Subcutaneous adipose tissue (tissue), 4 donors: Measurements from ENCODE around the gene MCM9. TPM values are rescaled to one million over a fixed set of nuclear protein-coding genes. Genes with fewer than 3 reads are reported as not detected.

Experiments
- total RNA-seq, 4 donors: library from RNA; depleted of rRNA; stranded (reverse); fragments of >200 nt; gene quantifications; one replicate each; pipeline ENCODE4 v1.1.0, GENCODE V29; 2016
- TF ChIP-seq, protein P1 (sequence below): fragments of 450-650 bp; IDR thresholded peaks from one replicate; pipeline ENCODE4 v1.5.1; 2016; ENCODE audit warnings: low read depth, mild to moderate bottlenecking, control low read depth, antibody characterized with exemption, moderate library complexity

Gene MCM9
- total RNA-seq, 4 donors from 2014 or later = 14.1 to 26.4 (median 16.3) TPM

DNA sequence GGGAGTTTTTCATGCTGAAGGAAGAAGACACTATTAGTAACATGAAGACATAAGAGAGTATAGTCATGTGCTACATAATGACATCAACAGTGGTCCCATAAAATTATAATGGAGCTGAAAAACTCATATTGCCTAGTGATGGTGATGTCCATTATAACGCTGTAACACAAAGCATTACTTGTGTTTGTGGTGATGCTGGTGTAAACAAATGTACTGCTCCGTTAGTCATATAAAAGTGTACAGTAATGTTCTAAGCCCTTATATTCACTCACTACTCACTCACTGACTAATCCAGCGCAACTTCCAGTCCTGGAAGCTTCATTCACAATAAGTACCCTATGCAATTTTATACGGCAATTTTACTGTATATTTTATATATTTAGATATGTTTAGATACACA lies 67.8 kb downstream of the MCM9 start:
- TF ChIP-seq, protein P1, sequence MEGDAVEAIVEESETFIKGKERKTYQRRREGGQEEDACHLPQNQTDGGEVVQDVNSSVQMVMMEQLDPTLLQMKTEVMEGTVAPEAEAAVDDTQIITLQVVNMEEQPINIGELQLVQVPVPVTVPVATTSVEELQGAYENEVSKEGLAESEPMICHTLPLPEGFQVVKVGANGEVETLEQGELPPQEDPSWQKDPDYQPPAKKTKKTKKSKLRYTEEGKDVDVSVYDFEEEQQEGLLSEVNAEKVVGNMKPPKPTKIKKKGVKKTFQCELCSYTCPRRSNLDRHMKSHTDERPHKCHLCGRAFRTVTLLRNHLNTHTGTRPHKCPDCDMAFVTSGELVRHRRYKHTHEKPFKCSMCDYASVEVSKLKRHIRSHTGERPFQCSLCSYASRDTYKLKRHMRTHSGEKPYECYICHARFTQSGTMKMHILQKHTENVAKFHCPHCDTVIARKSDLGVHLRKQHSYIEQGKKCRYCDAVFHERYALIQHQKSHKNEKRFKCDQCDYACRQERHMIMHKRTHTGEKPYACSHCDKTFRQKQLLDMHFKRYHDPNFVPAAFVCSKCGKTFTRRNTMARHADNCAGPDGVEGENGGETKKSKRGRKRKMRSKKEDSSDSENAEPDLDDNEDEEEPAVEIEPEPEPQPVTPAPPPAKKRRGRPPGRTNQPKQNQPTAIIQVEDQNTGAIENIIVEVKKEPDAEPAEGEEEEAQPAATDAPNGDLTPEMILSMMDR = no peak

DNA sequence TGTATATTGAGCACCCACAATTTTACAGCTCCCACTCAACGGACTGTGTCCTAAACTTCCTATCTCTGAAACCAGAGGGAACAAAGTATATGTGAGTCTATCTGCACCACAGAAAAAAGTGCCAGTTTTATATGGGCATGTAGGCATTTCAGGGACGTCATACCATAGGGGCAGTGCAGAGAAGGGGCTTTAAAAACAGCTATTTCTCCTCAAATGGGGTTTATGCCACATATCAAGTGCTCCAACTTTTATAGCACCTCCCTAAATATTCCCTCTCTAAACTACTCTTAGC lies 69.9 kb downstream of the MCM9 start:
- TF ChIP-seq, protein P1 = no peak

DNA sequence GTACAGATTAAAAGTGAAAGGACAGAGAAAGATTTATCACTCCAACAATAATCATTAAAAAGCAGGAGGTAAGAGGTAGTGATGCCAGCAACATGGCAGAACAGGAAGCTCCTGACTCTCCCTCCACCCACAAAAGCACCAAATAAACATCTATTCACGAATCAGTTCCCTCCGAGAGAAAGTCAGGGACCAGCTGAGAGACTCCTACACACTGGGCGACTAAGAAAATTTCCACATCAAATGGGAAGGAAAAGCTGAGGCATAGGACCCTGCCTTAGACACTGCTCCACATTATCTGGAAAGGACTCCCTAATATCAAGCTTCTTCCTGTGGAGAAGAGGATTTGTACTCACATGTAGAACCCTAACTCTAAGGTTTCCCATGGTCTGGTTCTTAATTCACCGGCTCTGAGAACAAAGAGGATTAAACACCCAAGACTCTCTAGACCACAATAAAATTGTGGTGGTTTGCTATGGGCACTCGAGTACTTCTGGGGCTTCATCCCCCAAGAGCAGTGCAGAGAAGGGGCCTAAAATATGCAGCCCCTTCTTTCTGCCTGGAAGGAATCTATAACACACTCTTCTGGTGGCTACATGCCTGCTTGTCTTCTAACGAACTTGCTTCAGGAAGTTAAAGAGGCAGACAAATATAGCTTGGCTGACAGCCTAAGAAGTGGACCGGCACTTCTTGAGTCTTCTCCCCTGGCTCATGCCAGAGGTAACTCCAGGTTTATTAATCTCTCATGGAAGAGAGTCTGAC lies 70.4 kb downstream of the MCM9 start:
- TF ChIP-seq, protein P1 = no peak

DNA sequence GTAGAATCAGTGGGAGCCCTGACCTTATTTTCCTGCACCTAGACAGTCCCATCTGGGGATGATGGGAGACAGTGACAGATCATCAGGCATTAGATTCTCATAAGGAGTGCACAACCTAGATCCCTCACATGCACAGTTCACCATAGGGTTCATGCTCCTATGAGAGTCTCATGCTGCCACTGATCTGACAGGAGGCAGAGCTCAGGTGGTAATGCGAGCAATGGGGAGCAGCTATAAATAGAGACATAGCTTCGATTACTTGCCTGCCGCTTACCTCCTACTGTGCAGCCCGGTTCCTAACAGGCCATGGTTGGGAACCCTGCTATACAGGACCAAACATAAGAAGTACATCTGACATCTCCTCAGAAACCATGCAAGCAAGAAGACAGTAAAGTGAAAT lies 72.5 kb downstream of the MCM9 start:
- TF ChIP-seq, protein P1 = no peak

DNA sequence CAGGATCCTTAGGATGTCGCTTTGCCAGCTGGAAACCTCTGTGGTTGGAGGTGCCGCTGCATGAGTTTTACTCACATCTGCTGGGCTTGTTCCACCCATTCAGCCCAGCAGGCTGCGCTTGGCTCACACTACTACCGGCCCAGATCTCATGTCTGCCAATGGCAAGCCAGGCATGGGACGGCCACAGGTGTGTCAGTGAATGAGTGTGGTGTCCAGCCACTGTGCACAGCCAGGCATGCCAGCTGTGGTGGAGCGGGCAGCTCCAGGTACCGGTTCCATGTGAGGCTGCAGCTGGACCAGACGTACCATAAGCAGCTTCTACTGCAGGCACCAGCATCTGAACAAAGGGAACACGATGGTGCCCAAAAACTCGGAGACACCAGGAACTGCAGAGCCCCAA lies 74.1 kb downstream of the MCM9 start:
- TF ChIP-seq, protein P1 = no peak

DNA sequence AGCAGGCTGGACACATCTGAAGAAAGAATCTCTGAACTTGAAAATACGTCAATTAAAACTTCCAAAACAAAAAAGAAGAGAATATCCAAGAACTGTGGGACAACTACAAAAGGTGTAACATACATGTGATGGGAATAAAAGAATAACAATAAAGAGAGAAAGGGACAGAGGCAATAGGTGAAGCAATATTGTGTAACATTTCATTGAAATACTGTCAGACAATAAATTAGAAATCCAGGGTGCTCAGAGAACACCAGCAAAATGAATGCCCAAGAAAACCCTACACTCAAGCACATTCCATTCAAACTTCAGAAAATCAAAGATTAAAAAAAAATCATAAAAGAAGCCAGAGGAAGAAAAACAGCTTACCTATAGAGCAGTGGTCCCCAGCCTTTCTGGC lies 74.6 kb downstream of the MCM9 start:
- TF ChIP-seq, protein P1 = no peak

DNA sequence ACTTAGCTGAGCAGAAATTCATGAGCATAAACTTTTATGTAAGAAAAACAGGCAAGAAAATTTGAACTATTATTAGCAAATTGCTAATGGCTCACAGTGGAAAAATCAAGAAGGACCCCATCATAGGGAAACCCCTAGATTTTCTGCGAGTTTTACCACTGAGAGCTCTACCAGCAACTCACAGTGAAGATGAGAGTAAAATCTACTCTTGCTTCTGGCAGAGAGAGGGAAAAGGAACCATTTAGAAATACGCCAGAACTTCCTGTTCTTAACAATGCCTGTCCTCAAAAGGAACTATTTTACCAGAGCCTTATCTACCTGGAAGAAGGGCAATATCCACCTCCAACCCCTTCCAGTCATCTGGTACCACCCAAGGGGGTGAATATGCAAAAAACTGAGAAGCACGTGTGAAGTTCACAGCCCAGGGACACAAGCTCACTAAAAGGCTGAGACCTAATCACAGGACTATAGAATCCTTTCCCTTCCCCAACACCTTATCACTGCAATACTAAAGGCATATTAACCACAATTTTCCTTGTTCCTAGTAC lies 75.4 kb downstream of the MCM9 start:
- TF ChIP-seq, protein P1 = no peak
